T-cell (primary cell): Measurements from ENCODE around the gene PSMB2. TPM values are rescaled to one million over a fixed set of nuclear protein-coding genes. Genes with fewer than 3 reads are reported as not detected.

Source experiments
- ATAC-seq, 4 experiments: fragments of 200-7000 bp in 3 of 4; fragments of 150-1000 bp in 1 of 4; cut with Tn5 transposase; replicated peaks in 1 of 4; 1 replicate in 3 of 4; 2 replicates in 1 of 4; pipeline ENCODE4 v1.10.0; 2021; ENCODE audit warnings: moderate library complexity in 3 of 4, mild to moderate bottlenecking in 2 of 4, moderate number of reproducible peaks in 1 of 4
- CTCF ChIA-PET, 2 donors: fragments of 300-600 bp; sonication (Branson Sonifier 250); formaldehyde crosslinking; loops; one replicate each; lab custom pipeline; 2022; ENCODE audit warnings: antibody characterized with exemption in 2 of 2; lab: Charles Lee
- POLR2A ChIA-PET, 2 donors: fragments of 300-600 bp; sonication (Branson Sonifier 250); formaldehyde crosslinking; loops; one replicate each; lab custom pipeline; 2022; ENCODE audit warnings: antibody characterized with exemption in 2 of 2; lab: Charles Lee
- DNase-seq, 35 experiments: peaks; one replicate each; pipeline versions ENCODE4 v3.0.0 to v3.0.0-alpha.2; 2013 to 2023
- H3K27ac ChIP-seq: one replicate; pipeline ENCODE4 v1.5.1; 2013; ENCODE audit warnings: low read length
- H3K27me3 ChIP-seq, 2 experiments: replicated peaks in 1 of 2; 1 replicate in 1 of 2; 2 replicates in 1 of 2; pipeline versions ENCODE4 v1.6.1 to v1.7.0; 2013; ENCODE audit warnings: low read length in 1 of 2, mixed read lengths in 1 of 2; ENCODE audit not compliant: control insufficient read depth in 2 of 2, insufficient read depth in 2 of 2; ENCODE audit errors: extremely low read depth in 1 of 2
- H3K36me3 ChIP-seq, 2 donors: 1 replicate in 1 of 2; 2 replicates in 1 of 2; pipeline versions ENCODE4 v1.6.1 to v1.7.0; 2013; ENCODE audit warnings: low read length in 1 of 2; ENCODE audit not compliant: control insufficient read depth in 2 of 2, insufficient read depth in 1 of 2; ENCODE audit errors: extremely low read depth in 1 of 2
- H3K4me1 ChIP-seq, 2 experiments: 1 replicate in 1 of 2; 2 replicates in 1 of 2; pipeline versions ENCODE4 v1.6.1 to v1.7.0; 2013; ENCODE audit warnings: low read length in 2 of 2, mixed read lengths in 1 of 2; ENCODE audit not compliant: insufficient read depth in 2 of 2, control insufficient read depth in 1 of 2; ENCODE audit errors: extremely low read depth in 1 of 2
- H3K4me3 ChIP-seq, 2 donors: 1 replicate in 1 of 2; 2 replicates in 1 of 2; pipeline versions ENCODE4 v1.5.1 to v1.7.0; 2013; ENCODE audit warnings: mild to moderate bottlenecking in 2 of 2, low read length in 1 of 2, moderate library complexity in 1 of 2; ENCODE audit not compliant: control insufficient read depth in 1 of 2; ENCODE audit errors: extremely low read depth in 1 of 2
- H3K9me3 ChIP-seq: 2 replicates; pipeline ENCODE4 v1.7.0; 2013
- H3K27ac Mint-ChIP-seq, 2 donors: one replicate each; pipeline ENCODE4 v1.8.0; 2020 to 2021; ENCODE audit warnings: mild to moderate bottlenecking in 2 of 2, mixed read lengths in 2 of 2
- H3K27me3 Mint-ChIP-seq, 2 donors: one replicate each; pipeline ENCODE4 v1.8.0; 2021 to 2022; ENCODE audit warnings: mixed read lengths in 2 of 2
- H3K36me3 Mint-ChIP-seq: one replicate; pipeline ENCODE4 v1.8.0; 2021; ENCODE audit warnings: mixed read lengths
- H3K4me1 Mint-ChIP-seq, 3 donors: one replicate each; pipeline ENCODE4 v1.8.0; 2020 to 2022; ENCODE audit warnings: mixed read lengths in 3 of 3, mild to moderate bottlenecking in 1 of 3
- H3K4me3 Mint-ChIP-seq, 3 donors: one replicate each; pipeline ENCODE4 v1.8.0; 2020 to 2022; ENCODE audit warnings: mild to moderate bottlenecking in 3 of 3, mixed read lengths in 3 of 3, moderate library complexity in 3 of 3
- H3K9me3 Mint-ChIP-seq, 3 donors: one replicate each; pipeline ENCODE4 v1.8.0; 2020 to 2022; ENCODE audit warnings: mixed read lengths in 3 of 3
- WGBS: methylation state at CpG from one replicate; pipeline ENCODE4 v1.1.5; 2013; ENCODE audit warnings: missing lambda C conversion rate; ENCODE audit not compliant: insufficient coverage; 5-methylcytosine and 5-hydroxymethylcytosine counted together
- total RNA-seq, 35 experiments: library from RNA in 6 of 35; stranded (reverse) in 6 of 35; fragments of 120-200 nt in 1 of 35; gene quantifications; one replicate each; pipeline versions ENCODE4 v1.2.1 to v1.2.4 and lab custom pipeline; 2013 to 2026

PSMB2 gene
- total RNA-seq, 5 donors from 2014 or later (not counting 1 experiment from before 2014, with no cell fraction given): 26.3 to 37.7 (median 27.1) TPM

DNA sequence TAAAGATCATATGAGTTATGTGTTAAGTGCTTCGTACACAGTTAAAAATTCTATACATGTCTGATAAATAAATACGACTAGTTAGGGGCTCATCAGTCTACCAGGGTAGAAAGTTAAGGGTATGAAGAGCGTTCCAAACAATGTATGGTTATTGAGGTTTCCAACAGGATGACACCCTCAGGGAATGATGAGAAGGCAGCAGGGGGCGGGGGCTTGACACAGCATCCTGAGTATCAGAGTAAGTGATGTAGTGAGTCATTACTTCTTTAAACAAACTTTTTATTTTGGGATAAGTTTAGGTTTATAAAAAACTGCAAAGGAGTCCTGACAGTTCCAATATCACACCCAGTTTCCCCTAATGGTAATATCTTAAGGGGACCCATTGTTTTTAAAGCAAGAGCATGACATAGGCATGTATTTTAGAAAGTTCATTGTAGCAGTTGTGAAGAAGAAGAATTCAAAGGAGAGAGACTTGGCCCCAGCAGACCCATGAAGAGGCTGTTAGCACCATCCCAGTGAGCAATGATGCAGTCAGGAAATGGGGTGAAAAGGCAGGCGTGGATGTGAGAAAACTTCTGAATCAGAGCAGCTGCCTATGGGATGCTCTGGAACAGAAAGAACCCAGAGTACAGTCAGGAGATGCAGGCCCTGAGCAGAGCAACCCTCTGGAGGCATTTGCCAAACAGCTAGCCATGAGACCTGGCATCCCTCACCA, 15.0 kb upstream of the PSMB2 start:
- Mint-ChIP-seq H3K4me1 (no peaks in the 10 kb centered on the region), H3K4me3 (no peak overlapping the region), H3K36me3 (no peaks in the 10 kb centered on the region), H3K9me3 (peaks cover 0 to 3% (median 0%) of the 10 kb centered on the region in 3 donors), H3K27ac (no peak overlapping the region), H3K27me3 (peaks cover 0 to 7% of the 10 kb centered on the region in 2 donors)
- 63% methylated on average over 1 of the region's 5 CpGs for WGBS
- ChIA-PET CTCF (no interaction called here), POLR2A (no interaction called here)
- no peak overlapping the region for H3K4me3 ChIP-seq
- H3K9me3 ChIP-seq: no peaks in the 10 kb centered on the region
- no peaks in the 10 kb centered on the region for H3K27me3 ChIP-seq
- H3K36me3 ChIP-seq: no peaks in the 10 kb centered on the region
- no peaks in the 10 kb centered on the region for H3K4me1 ChIP-seq
- H3K27ac ChIP-seq: no peak overlapping the region
- DNase-seq: no peak
- no peak for ATAC-seq

DNA sequence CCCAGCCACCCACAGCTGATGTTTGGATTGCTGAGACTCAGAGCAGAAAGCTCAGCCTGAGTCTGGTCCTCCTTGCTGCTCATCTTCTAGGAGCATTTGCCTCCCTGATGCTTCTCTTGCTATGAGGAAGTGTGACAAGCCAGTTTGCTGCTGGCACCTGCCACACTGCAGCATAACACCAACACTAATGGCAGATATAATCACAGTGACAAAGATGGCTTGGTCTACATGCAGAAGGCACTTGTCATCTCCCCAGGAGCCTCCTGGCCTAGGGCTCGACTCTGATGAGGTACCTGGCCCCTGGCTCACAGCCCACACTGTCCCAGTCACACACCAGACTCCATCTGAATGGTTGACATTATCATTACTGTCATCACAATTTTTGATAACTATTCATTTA, 13.9 kb upstream of the PSMB2 start:
- H3K27ac ChIP-seq: no peak overlapping the region
- WGBS: 29% methylated on average over 1 of the region's 1 CpG
- Mint-ChIP-seq H3K36me3 (no peaks in the 10 kb centered on the region), H3K27ac (no peak overlapping the region), H3K4me3 (no peak overlapping the region), H3K4me1 (no peaks in the 10 kb centered on the region), H3K27me3 (peaks cover 0 to 4% of the 10 kb centered on the region in 2 donors), H3K9me3 (no peaks in the 10 kb centered on the region)
- H3K9me3 ChIP-seq: no peaks in the 10 kb centered on the region
- DNase-seq (no peak), ATAC-seq (no peak)
- no peaks in the 10 kb centered on the region for H3K36me3 ChIP-seq
- no peaks in the 10 kb centered on the region for H3K27me3 ChIP-seq
- POLR2A ChIA-PET: no interaction called here
- no peaks in the 10 kb centered on the region for H3K4me1 ChIP-seq
- H3K4me3 ChIP-seq: no peak overlapping the region
- CTCF ChIA-PET: no interaction called here

DNA sequence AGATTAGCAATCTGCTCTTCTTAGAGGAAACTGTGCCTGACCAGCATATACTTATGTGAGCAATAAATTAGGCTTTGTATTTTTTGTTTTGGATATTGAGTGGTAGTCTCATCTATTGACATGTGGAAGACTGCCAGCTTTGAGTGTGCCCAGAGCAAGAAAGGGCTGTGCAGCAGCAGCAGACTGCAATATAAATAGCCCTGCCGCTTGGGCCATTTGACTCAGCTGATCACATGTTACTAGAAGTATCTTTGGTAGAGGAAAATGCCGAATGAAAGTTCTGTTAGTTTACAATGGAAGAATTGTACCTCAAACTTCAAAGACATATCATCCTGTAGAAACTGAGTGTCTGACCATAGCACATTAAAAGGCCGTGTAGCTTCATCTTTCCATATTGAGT, 9.1 kb upstream of the PSMB2 start:
- Histone ChIP-seq H3K36me3 (no peaks in the 10 kb centered on the region), H3K27me3 (peaks cover 6 to 8% of the 10 kb centered on the region in 2 experiments), H3K4me1 (no peaks in the 10 kb centered on the region), H3K27ac (no peak overlapping the region), H3K9me3 (no peaks in the 10 kb centered on the region), H3K4me3 (no peak overlapping the region)
- DNase-seq: no peak
- H3K27ac Mint-ChIP-seq: no peak overlapping the region
- ATAC-seq: no peak
- no CpG with 5 or more reads among the region's 3 CpGs for WGBS
- H3K27me3 Mint-ChIP-seq: peaks cover 16 to 17% of the 10 kb centered on the region in 2 donors
- H3K4me1 Mint-ChIP-seq: no peaks in the 10 kb centered on the region
- no peak overlapping the region for H3K4me3 Mint-ChIP-seq
- no peaks in the 10 kb centered on the region for H3K9me3 Mint-ChIP-seq
- POLR2A ChIA-PET: no interaction called here
- no peaks in the 10 kb centered on the region for H3K36me3 Mint-ChIP-seq
- CTCF ChIA-PET: no interaction called here

DNA sequence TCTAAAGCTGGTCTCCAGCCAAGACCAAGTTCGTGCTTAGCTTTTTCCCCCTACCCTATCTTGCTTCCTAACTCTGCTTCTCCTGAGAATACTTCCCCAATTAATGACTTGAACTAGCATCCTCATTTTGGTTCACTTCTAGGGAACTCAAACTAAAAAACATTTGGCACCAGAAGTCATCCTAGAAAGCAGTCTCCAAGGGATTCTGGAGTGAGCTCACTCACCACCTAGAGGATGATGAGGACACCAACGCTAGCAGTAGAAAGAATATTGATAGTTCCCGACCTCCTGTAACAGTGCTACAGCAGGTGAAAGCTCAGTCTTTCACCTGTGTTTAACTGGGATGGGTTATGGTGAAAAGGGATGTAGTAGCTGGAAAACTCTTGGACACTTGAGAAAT, 4.7 kb upstream of the PSMB2 start:
- 18% methylated on average over 3 of the region's 3 CpGs for WGBS
- Histone ChIP-seq H3K4me3 (no peak overlapping the region), H3K27me3 (peaks cover 9 to 12% of the 10 kb centered on the region in 2 experiments), H3K4me1 (peaks cover 0 to 3% of the 10 kb centered on the region in 2 experiments), H3K9me3 (no peaks in the 10 kb centered on the region), H3K27ac (no peak overlapping the region), H3K36me3 (no peaks in the 10 kb centered on the region)
- ATAC-seq (no peak), DNase-seq (no peak)
- CTCF ChIA-PET: interaction anchor here in 1 of 2 donors (1.1 kb wide), 1 partner anchor 9 kb away, joined by 4 read pairs; no protein-coding TSS in a partner anchor
- Mint-ChIP-seq H3K4me1 (peaks cover 7 to 13% (median 8%) of the 10 kb centered on the region in 3 donors), H3K4me3 (no peak overlapping the region), H3K27me3 (peaks cover 21 to 24% of the 10 kb centered on the region in 2 donors), H3K9me3 (no peaks in the 10 kb centered on the region), H3K27ac (no peak overlapping the region), H3K36me3 (no peaks in the 10 kb centered on the region)
- POLR2A ChIA-PET: interaction anchor here in 1 of 2 donors (0.5 kb wide), 1 partner anchor 8 kb away, joined by 3 read pairs; no protein-coding TSS in a partner anchor

DNA sequence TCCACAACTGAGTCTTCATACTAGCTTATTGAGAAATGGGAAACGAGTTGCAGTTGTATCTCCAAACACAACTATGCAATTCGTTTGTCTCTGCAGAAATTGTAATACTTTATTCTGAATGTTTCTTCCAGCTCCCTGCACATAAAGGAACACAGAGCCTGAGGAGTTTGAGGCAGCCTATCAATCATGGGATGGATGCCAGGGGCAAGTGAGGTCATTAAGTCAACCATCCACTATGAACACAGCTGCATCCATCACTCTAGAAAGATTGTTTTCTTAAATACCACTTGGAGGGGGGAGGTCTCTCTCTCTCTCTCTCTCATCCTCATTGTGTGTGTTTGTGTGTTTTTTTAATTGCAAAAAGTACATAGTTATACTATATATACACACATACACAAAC, 2.9 kb upstream of the PSMB2 start:
- POLR2A ChIA-PET: interaction anchor here in 1 of 2 donors (0.5 kb wide), 1 partner anchor 435 kb away, joined by 4 read pairs; no protein-coding TSS in a partner anchor
- Mint-ChIP-seq H3K4me1 (peaks cover 20 to 29% (median 21%) of the 10 kb centered on the region in 3 donors), H3K4me3 (no peak overlapping the region), H3K27me3 (peaks cover 21 to 24% of the 10 kb centered on the region in 2 donors), H3K27ac (no peak overlapping the region), H3K36me3 (no peaks in the 10 kb centered on the region), H3K9me3 (no peaks in the 10 kb centered on the region)
- H3K36me3 ChIP-seq: no peaks in the 10 kb centered on the region
- CTCF ChIA-PET: no interaction called here
- 69% methylated on average over 2 of the region's 2 CpGs for WGBS
- H3K9me3 ChIP-seq: no peaks in the 10 kb centered on the region
- H3K4me1 ChIP-seq: peaks cover 12% of the 10 kb centered on the region in 2 experiments
- H3K27me3 ChIP-seq: peaks cover 9 to 12% of the 10 kb centered on the region in 2 experiments
- ATAC-seq: no peak
- DNase-seq: no peak
- H3K4me3 ChIP-seq: no peak overlapping the region
- no peak overlapping the region for H3K27ac ChIP-seq

DNA sequence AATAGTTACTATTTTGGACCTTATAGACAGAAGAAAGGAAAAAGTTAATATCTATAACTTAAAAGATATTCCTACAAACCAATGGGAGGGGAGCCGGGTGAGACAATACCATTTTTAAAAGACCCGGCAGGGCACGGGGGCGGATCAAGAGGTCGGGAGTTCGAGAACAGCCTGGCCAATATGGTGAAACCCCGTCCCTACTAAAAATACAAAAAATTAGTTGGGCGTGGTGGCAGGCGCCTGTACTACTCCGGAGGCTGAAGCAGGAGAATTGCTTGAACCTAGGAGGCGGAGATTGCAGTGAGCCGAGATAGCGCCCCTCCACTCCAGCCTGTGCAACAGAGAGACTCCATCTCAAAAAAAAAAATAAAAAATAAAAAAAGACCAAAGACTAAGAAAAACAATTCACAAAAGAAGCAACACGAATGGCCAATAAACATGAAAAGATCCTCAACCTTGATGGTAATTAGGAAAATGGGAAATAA, 1.2 kb upstream of the PSMB2 start:
- H3K9me3 Mint-ChIP-seq: no peaks in the 10 kb centered on the region
- peaks cover 21 to 24% of the 10 kb centered on the region in 2 donors for H3K27me3 Mint-ChIP-seq
- peak overlapping the region; percentile 98 to 99 for H3K27ac Mint-ChIP-seq
- ChIA-PET CTCF (interaction anchor here in 1 of 2 donors (0.9 kb wide), 1 partner anchor 87 kb away, joined by 5 read pairs; no protein-coding TSS in a partner anchor), POLR2A (interaction anchor here in 1 of 2 donors (0.6 kb wide), 1 partner anchor 232 kb away, joined by 3 read pairs; no protein-coding TSS in a partner anchor)
- DNase-seq: peak in 1 of 35 experiments; percentile 1
- Histone ChIP-seq H3K27me3 (peaks cover 9 to 12% of the 10 kb centered on the region in 2 experiments), H3K4me1 (peaks cover 12 to 18% of the 10 kb centered on the region in 2 experiments), H3K4me3 (peak overlapping the region in 1 of 2 donors; percentile 78), H3K9me3 (no peaks in the 10 kb centered on the region), H3K27ac (no peak overlapping the region), H3K36me3 (no peaks in the 10 kb centered on the region)
- no peaks in the 10 kb centered on the region for H3K36me3 Mint-ChIP-seq
- H3K4me1 Mint-ChIP-seq: peaks cover 33 to 43% (median 35%) of the 10 kb centered on the region in 3 donors
- no peak for ATAC-seq
- 13% methylated on average over 3 of the region's 14 CpGs for WGBS
- H3K4me3 Mint-ChIP-seq: peak overlapping the region; percentile 97 to 100 (median 100)
